ENCODE measurements around the gene CHSY3. TPM values are rescaled to one million over a fixed set of nuclear protein-coding genes. Genes with fewer than 3 reads are reported as not detected.

The CHSY3 gene
- total and polyA plus RNA-seq, 4 donors, result 0.40 to 7.7 (median 2.1) TPM

DNA sequence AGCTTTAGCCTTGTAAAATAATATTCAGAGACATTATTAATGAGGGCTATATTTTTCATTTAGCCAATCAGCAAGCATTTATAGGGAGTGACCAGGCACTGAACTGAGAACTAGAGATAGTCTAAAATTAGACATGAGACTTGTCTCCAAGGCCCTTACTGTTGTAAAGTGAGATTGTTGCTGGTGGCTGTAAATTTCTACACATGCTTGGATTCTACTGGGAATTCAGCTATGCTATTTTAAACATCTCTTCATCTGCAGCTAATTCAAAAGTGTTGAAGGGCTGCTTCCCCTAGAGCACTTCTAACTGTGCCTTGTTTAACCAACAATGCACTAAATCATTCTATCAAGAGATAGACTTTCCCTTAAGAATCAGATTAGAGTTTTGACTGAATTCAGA is 67.4 kb downstream of the CHSY3 start:
- Histone ChIP-seq H3K36me3 (ENCODE audit: control insufficient read depth in 4 of 4, insufficient read depth in 3 of 4, low read depth in 1 of 4, low read length in 3 of 4) (no peaks in the 10 kb centered on the region), H3K9me3 (ENCODE audit: control insufficient read depth in 4 of 4, low read length in 3 of 4) (no peaks in the 10 kb centered on the region), H3K4me1 (ENCODE audit: control insufficient read depth in 4 of 4, insufficient read depth in 4 of 4, low read length in 3 of 4) (peaks cover 0 to 1% (median 0%) of the 10 kb centered on the region in 4 donors), H3K27me3 (ENCODE audit: control insufficient read depth in 4 of 4, insufficient read depth in 4 of 4, low read length in 3 of 4) (no peaks in the 10 kb centered on the region), H3K9ac (ENCODE audit: low read depth in 1 of 2, low read length in 2 of 2) (no peak overlapping the region), H3K4me3 (ENCODE audit: low read depth in 1 of 3, low read length in 3 of 3) (no peak overlapping the region), H3K27ac (ENCODE audit: low read depth in 1 of 2, low read length in 2 of 2) (no peak overlapping the region)
- TF ChIP-seq, protein P1, sequence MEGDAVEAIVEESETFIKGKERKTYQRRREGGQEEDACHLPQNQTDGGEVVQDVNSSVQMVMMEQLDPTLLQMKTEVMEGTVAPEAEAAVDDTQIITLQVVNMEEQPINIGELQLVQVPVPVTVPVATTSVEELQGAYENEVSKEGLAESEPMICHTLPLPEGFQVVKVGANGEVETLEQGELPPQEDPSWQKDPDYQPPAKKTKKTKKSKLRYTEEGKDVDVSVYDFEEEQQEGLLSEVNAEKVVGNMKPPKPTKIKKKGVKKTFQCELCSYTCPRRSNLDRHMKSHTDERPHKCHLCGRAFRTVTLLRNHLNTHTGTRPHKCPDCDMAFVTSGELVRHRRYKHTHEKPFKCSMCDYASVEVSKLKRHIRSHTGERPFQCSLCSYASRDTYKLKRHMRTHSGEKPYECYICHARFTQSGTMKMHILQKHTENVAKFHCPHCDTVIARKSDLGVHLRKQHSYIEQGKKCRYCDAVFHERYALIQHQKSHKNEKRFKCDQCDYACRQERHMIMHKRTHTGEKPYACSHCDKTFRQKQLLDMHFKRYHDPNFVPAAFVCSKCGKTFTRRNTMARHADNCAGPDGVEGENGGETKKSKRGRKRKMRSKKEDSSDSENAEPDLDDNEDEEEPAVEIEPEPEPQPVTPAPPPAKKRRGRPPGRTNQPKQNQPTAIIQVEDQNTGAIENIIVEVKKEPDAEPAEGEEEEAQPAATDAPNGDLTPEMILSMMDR (IDR thresholded peaks at IDR 0.05; ENCODE audit: low read depth, low read length, missing input control), result no peak
- TF ChIP-seq, protein P2, sequence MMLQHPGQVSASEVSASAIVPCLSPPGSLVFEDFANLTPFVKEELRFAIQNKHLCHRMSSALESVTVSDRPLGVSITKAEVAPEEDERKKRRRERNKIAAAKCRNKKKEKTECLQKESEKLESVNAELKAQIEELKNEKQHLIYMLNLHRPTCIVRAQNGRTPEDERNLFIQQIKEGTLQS (IDR thresholded peaks at IDR 0.05), result no peak
- no peak for TF ChIP-seq YY1 (IDR thresholded peaks at IDR 0.05)
- no peak for TF ChIP-seq HNF4A (conservative IDR thresholded peaks at IDR 0.05)
- TF ChIP-seq NR2F2 (IDR thresholded peaks at IDR 0.05), result no peak
- TF ChIP-seq REST (IDR thresholded peaks at IDR 0.05), result no peak
- TF ChIP-seq TAF1 (conservative IDR thresholded peaks at IDR 0.05), result no peak
- no peak for TF ChIP-seq SP1 (IDR thresholded peaks at IDR 0.05)
- TF ChIP-seq RXRA (IDR thresholded peaks at IDR 0.05), result no peak
- no peak for TF ChIP-seq HNF4G (IDR thresholded peaks at IDR 0.05)
- DNase-seq (ENCODE audit: low spot score), result no peak

- no peak for DNase-seq (ENCODE audit: low spot score)
- Histone ChIP-seq H3K9ac (ENCODE audit: low read depth in 1 of 2, low read length in 2 of 2) (no peak overlapping the region), H3K36me3 (ENCODE audit: control insufficient read depth in 4 of 4, insufficient read depth in 3 of 4, low read depth in 1 of 4, low read length in 3 of 4) (no peaks in the 10 kb centered on the region), H3K27me3 (ENCODE audit: control insufficient read depth in 4 of 4, insufficient read depth in 4 of 4, low read length in 3 of 4) (no peaks in the 10 kb centered on the region), H3K4me1 (ENCODE audit: control insufficient read depth in 4 of 4, insufficient read depth in 4 of 4, low read length in 3 of 4) (peaks cover 0 to 1% (median 0%) of the 10 kb centered on the region in 4 donors), H3K4me3 (ENCODE audit: low read depth in 1 of 3, low read length in 3 of 3) (no peak overlapping the region), H3K27ac (ENCODE audit: low read depth in 1 of 2, low read length in 2 of 2) (no peak overlapping the region), H3K9me3 (ENCODE audit: control insufficient read depth in 4 of 4, low read length in 3 of 4) (no peaks in the 10 kb centered on the region)
- no peak for TF ChIP-seq SP1 (IDR thresholded peaks at IDR 0.05)
- TF ChIP-seq GABPA (IDR thresholded peaks at IDR 0.05 in 1 of 2, conservative IDR thresholded peaks at IDR 0.05 in 1 of 2), result no peak
- TF ChIP-seq EGR1 (IDR thresholded peaks at IDR 0.05; ENCODE audit: low read depth in 2 of 2), result no peak
- no peak for TF ChIP-seq REST (IDR thresholded peaks at IDR 0.05)
- TF ChIP-seq, protein P2 (IDR thresholded peaks at IDR 0.05), result no peak
- TF ChIP-seq, protein P1 (IDR thresholded peaks at IDR 0.05; ENCODE audit: low read depth, low read length, missing input control), result no peak
- TF ChIP-seq HNF4G (IDR thresholded peaks at IDR 0.05), result no peak
- TF ChIP-seq FOXA1 (IDR thresholded peaks at IDR 0.05), result no peak
- no peak for TF ChIP-seq FOXA2 (IDR thresholded peaks at IDR 0.05)
- no peak for TF ChIP-seq RAD21 (IDR thresholded peaks at IDR 0.05)
- TF ChIP-seq JUND (IDR thresholded peaks at IDR 0.05), result no peak
- no peak for TF ChIP-seq YY1 (IDR thresholded peaks at IDR 0.05)
- TF ChIP-seq TAF1 (conservative IDR thresholded peaks at IDR 0.05), result no peak
- TF ChIP-seq NR2F2 (IDR thresholded peaks at IDR 0.05), result no peak
- TF ChIP-seq RXRA (IDR thresholded peaks at IDR 0.05), result no peak
Observed at GRCh38 chr5:129972465-129973141, 68.3 kb downstream of the CHSY3 start.

Measured in liver (tissue), 9 donors.